Activated gamma-delta T cell treated with Interleukin-2 at 50 U/mL for 16 hours (primary cell): ENCODE results near the gene LRIG1.

Experiments used
- DNase-seq: peaks from one replicate; pipeline ENCODE4 v3.0.0-alpha.2; 2020

The LRIG1 gene

GRCh38 chr3:66502245-66502874 lies 1.5 kb upstream of the LRIG1 start:
- DNase-seq, result no peak

- DNase-seq, result no peak
Observed at GRCh38 chr3:66501483-66502244, 842 bp upstream of the LRIG1 start.

- DNase-seq, result peak; percentile 19
Observed at GRCh38 chr3:66499881-66500575, 794 bp downstream of the LRIG1 start.

GRCh38 chr3:66498687-66499621 lies 1.9 kb downstream of the LRIG1 start:
- no peak for DNase-seq

- DNase-seq, result no peak
Observed at GRCh38 chr3:66497985-66498671, 2.7 kb downstream of the LRIG1 start.

GRCh38 chr3:66497288-66497984 lies 3.4 kb downstream of the LRIG1 start:
- no peak for DNase-seq

GRCh38 chr3:66496746-66497145 lies 4.1 kb downstream of the LRIG1 start:
- no peak for DNase-seq

GRCh38 chr3:66496301-66496700 lies 4.5 kb downstream of the LRIG1 start:
- DNase-seq, result no peak

- no peak for DNase-seq
Observed at GRCh38 chr3:66495668-66496045, 5.2 kb downstream of the LRIG1 start.

GRCh38 chr3:66494959-66495667 lies 5.7 kb downstream of the LRIG1 start:
- no peak for DNase-seq

- DNase-seq, result no peak
Observed at GRCh38 chr3:66493458-66494099, 7.2 kb downstream of the LRIG1 start.

- DNase-seq, result no peak
Observed at GRCh38 chr3:66492672-66493071, 8.2 kb downstream of the LRIG1 start.

- no peak for DNase-seq
Observed at GRCh38 chr3:66492071-66492470, 8.8 kb downstream of the LRIG1 start.

- DNase-seq, result no peak
Observed at GRCh38 chr3:66490984-66491383, 9.8 kb downstream of the LRIG1 start.

- DNase-seq, result no peak
Observed at GRCh38 chr3:66490214-66490613, 10.6 kb downstream of the LRIG1 start.

GRCh38 chr3:66489581-66489980 lies 11.2 kb downstream of the LRIG1 start:
- no peak for DNase-seq

- no peak for DNase-seq
Observed at GRCh38 chr3:66489115-66489514, 11.7 kb downstream of the LRIG1 start.

GRCh38 chr3:66488492-66488891 lies 12.3 kb downstream of the LRIG1 start:
- no peak for DNase-seq

GRCh38 chr3:66487465-66487864 lies 13.4 kb downstream of the LRIG1 start:
- no peak for DNase-seq

GRCh38 chr3:66486646-66487045 lies 14.2 kb downstream of the LRIG1 start:
- DNase-seq, result no peak
